Measurements from ENCODE around the gene CHMP4B. TPM values are rescaled to one million over a fixed set of nuclear protein-coding genes. Genes with fewer than 3 reads are reported as not detected.
"Not testable (repeated sequence)": the region's sequence is repeated elsewhere in the genome, so short reads cannot be mapped to it uniquely, and the experiment has no call there.

Gene CHMP4B
- total and polyA plus RNA-seq, 5 experiments from 2014 or later: 4.0 to 59.5 (median 5.0) TPM

DNA sequence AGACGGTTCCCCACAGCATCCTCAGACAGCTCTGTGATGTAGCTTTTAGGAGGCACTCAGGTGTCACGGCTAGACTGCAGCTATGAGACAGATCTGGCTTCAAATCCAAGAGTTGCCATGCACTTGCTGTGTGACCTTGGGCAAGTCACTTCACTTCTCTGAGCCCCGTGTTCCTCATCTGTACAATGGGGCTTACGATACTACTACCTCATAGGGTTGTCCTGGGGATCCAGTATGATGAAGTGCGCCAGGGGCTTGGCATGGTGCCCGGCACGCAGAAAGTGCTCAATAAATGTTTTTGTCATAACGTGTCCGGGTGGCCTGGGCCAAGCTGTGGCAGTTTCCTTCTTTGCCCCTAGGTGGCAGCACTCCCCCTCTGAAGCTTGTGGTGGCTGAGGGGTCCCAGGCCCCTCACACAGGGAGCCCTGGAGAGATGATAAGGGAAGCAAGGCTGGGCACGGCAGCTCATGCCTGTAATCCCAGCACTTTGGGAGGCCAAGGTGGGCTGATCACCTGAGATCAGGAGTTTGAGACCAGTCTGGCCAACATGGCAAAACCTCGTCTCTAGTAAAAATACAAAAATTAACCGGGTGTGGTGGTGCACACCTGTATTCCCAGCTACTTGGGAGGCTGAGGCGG, 19.1 kb upstream of the CHMP4B start:
- H3K36me3 Mint-ChIP-seq: peaks cover 0 to 10% (median 2%) of the 10 kb centered on the region in 3 donors
- peak overlapping the region in 1 of 10 donors; percentile 35 for H3K27ac Mint-ChIP-seq
- peaks cover 5 to 8% (median 7%) of the 10 kb centered on the region in 4 donors for H3K4me1 Mint-ChIP-seq
- peak; percentile 15 to 69 (median 50) for DNase-seq
- H3K9me3 Mint-ChIP-seq: no peaks in the 10 kb centered on the region
- peak; percentile 56 to 67 for ATAC-seq
- no peak overlapping the region for H3K4me3 Mint-ChIP-seq
- POLR2A ChIA-PET: interaction anchor here (1.0 kb wide), 1 partner anchor 122 kb away, joined by 6 read pairs; no protein-coding TSS in a partner anchor
- no peaks in the 10 kb centered on the region for H3K27me3 Mint-ChIP-seq

DNA sequence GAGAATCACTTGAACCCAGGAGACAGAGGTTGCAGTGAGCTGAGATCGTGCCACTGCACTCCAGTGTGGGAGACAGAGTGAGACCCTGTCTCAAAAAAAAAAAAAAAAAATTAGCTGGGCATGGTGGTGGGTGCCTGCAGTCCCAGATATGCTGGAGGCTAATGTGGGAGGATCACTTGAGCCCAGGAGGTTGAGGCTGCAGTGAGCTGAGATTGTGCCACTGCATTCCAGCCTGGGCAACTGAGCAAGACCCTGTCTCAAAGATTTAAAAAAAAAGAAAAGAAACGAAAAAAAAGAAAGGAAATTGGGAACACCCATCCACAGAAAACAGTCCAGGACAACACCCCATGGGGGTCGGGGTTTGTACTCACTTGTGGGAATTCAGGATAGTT, 18.6 kb upstream of the CHMP4B start:
- POLR2A ChIA-PET: interaction anchor here (1.0 kb wide), 1 partner anchor 122 kb away, joined by 6 read pairs; no protein-coding TSS in a partner anchor

DNA sequence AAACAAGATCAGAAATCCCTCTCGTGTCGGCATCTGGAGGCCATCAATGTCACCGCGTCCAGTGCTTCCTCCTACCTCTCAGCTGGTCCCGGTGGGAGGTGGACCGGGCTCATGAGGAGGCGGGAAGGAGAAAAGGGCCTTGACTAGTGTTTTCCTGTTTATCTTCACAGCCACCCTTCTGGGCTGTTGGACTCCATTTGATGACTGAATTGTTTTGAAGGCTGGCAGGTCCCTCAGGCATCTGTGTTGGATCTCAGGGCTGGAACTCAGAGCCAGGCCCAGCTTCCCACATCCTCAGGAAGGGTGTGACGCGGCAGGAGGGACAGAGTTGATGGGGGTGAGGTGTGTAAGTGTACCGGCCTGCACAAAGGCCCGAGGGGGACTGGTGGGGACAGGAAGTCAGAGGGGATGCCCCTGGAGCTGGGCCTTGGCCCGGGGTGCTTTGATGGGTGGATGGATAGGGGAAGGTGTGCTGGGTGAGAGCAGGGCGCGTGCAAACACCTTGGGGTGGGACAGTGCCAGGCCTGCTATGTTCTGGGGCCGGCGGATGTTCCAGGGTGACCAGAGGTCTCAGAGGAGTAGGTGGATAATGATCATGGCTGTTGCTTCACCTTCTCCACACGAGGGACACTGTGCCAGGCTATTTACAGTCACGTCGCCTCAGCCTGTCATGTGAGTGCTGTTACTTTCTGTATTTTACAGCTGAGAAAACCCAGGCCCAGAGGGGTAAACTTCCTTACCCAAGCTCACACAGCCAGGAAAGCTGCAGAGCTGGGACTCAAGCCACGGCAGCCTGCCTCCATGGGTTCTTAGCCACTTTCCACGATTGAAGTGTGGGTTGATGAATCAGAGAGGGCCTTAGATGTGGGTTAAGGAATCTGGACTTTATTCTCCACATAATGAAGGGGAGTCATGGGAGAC, 17.9 kb upstream of the CHMP4B start:
- ATAC-seq (no peak), DNase-seq (no peak)
- Mint-ChIP-seq H3K4me1 (peaks cover 0 to 3% (median under 1%) of the 10 kb centered on the region in 4 donors), H3K4me3 (no peak overlapping the region), H3K9me3 (no peaks in the 10 kb centered on the region), H3K27ac (peak overlapping the region in 2 of 10 donors; percentile 27 to 78), H3K36me3 (peaks cover 0 to 10% (median 2%) of the 10 kb centered on the region in 3 donors), H3K27me3 (no peaks in the 10 kb centered on the region)
- POLR2A ChIA-PET: interaction anchor here (1.0 kb wide), 1 partner anchor 121 kb away, joined by 6 read pairs; no protein-coding TSS in a partner anchor

More for the DNA sequence above, 18.6 kb upstream of the CHMP4B start:
- H3K4me1 Mint-ChIP-seq, H3K4me3 Mint-ChIP-seq, H3K27ac Mint-ChIP-seq, H3K27me3 Mint-ChIP-seq, H3K9me3 Mint-ChIP-seq, ATAC-seq, DNase-seq: not testable (repeated sequence)
- H3K36me3 Mint-ChIP-seq: peaks cover 0 to 10% (median 2%) of the 10 kb centered on the region in 3 donors

DNA sequence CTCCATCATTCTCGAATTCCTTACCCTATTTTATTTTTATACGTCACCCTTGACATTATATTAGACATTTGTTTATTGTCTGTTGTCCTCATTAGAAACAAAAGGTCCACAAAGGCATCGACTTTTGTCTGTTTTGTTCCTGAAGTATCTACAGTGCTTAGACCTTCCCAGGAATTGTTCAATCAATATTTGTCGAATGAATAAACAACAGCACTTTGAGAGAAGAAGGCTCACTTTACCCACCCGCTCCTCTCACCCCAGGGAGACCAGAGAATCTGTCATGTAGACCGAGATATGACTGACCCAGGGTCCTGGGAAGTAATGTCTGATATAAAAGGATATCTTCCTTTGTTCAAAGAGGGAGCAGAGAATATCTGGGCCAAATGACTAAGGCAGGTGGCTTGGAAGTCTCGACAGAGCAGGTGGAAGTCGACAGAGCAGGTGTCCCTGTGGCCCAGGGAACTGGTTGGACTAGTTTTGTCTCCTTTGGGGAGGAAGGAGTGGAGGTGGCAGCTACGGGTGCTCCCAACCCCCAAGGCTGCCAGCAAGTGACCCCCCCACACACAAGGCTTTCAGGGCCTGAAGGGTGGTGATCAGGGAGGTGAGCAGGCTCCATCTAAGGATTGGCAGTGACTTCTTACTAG, 14.8 kb upstream of the CHMP4B start:
- peaks cover 0 to 3% (median under 1%) of the 10 kb centered on the region in 4 donors for H3K4me1 Mint-ChIP-seq
- DNase-seq (no peak), ATAC-seq (no peak)
- no peaks in the 10 kb centered on the region for H3K27me3 Mint-ChIP-seq
- no peaks in the 10 kb centered on the region for H3K36me3 Mint-ChIP-seq
- no peaks in the 10 kb centered on the region for H3K9me3 Mint-ChIP-seq
- POLR2A ChIA-PET: no interaction called here
- H3K27ac Mint-ChIP-seq: peak overlapping the region in 1 of 10 donors; percentile 13
- H3K4me3 Mint-ChIP-seq: no peak overlapping the region

DNA sequence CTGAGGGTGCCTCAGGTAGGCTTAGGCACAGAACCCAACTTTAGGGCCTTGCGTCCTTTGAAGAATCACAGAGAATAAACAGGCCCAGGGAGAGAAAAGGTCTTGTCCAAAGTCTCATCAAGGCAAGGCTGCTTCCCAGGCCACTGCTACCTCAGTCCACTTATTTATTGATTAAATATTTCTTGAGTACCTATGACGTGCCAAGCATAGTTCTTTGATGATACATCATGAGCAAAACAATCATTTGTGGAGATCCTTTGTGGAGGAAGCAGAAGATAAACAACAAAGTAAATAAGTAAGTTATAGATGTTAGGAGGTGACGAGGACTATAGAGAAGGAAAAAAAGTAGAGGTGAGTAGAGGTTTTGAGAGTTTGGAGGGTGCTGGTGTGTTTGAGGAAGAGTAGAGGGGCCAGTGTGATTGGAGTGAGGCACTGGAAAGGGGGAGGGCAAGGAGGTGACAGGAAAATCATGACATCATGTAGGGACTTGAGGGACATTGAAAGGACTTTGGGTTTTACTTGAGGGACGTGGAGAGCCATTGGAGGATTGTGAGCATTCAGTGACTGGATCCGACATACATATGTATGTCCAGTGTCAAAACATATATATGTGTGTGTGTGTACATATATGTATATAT, 14.1 kb upstream of the CHMP4B start:
- Mint-ChIP-seq H3K36me3 (no peaks in the 10 kb centered on the region), H3K4me3 (no peak overlapping the region), H3K9me3 (no peaks in the 10 kb centered on the region), H3K27me3 (no peaks in the 10 kb centered on the region), H3K27ac (peak overlapping the region in 1 of 10 donors; percentile 17), H3K4me1 (peaks cover 0 to 3% (median under 1%) of the 10 kb centered on the region in 4 donors)
- POLR2A ChIA-PET: no interaction called here
- ATAC-seq (no peak), DNase-seq (no peak)

DNA sequence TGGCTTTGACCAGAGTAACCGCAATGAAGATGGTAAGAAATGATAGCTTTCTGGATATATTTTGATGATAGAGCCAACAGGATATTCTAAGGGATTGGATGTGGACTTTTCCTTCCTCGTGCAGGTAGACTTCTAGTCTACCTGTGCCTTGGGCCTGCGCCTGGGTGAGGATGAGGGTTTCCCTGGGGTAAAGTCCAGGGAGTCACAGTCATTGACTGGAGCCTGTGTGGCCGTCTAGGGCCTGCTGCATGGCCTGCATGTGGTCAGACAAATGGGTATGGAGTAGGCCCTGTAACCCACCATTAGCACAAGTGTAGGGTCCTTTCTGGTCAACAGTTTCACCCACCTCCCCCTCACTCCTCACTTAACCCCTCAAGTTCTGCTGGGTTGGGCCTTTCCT, 12.7 kb upstream of the CHMP4B start:
- POLR2A ChIA-PET: no interaction called here
- Mint-ChIP-seq H3K27ac (no peak overlapping the region), H3K4me1 (no peaks in the 10 kb centered on the region), H3K9me3 (no peaks in the 10 kb centered on the region), H3K4me3 (no peak overlapping the region), H3K27me3 (no peaks in the 10 kb centered on the region), H3K36me3 (no peaks in the 10 kb centered on the region)
- DNase-seq (no peak), ATAC-seq (no peak)

DNA sequence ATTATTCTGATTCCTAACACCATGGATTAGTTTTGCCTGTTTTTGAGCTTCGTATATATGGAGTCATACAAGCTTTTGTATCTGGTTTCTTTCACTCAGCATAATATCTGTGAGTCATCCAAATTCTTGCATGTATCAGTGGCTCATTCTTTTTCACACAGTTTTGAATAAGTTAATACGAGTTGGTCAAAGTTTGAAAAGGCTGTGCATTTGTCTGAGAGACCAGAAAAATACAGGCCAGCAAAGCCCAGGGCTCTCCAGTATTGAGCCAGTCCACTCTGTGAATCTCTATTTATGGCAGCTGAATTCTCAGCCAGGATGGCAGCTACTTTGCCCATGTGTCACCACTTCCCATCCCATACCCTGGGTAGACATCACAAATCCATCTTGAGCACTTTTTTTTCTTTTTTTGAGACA, 7.2 kb upstream of the CHMP4B start:
- no peak overlapping the region for H3K4me3 Mint-ChIP-seq
- DNase-seq (no peak), ATAC-seq (no peak)
- H3K27ac Mint-ChIP-seq: no peak overlapping the region
- H3K36me3 Mint-ChIP-seq: no peaks in the 10 kb centered on the region
- no peaks in the 10 kb centered on the region for H3K27me3 Mint-ChIP-seq
- H3K9me3 Mint-ChIP-seq: no peaks in the 10 kb centered on the region
- H3K4me1 Mint-ChIP-seq: no peaks in the 10 kb centered on the region
- POLR2A ChIA-PET: no interaction called here

DNA sequence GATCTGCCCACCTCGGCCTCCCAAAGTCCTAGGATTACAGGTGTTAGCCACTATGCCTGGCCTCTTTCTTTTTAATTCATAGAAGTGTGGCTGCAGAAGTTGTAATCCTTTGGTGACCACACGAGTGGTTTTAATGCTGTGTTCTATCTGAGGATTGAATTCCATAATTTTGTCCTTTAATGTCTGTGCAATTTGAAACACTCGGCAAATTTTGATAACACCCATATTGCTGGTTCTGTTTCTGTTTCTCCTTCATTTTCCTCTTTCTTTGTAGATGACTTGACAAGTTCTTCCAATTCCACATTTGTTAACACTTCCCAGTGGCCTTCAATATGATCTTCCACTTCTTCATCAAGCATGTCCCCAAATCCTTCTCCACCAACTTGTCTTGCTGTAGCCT, 2.8 kb upstream of the CHMP4B start:
- peaks cover 0 to 2% (median 0%) of the 10 kb centered on the region in 3 donors for H3K36me3 Mint-ChIP-seq
- POLR2A ChIA-PET: no interaction called here
- no peak overlapping the region for H3K4me3 Mint-ChIP-seq
- peaks cover 17 to 25% (median 22%) of the 10 kb centered on the region in 4 donors for H3K4me1 Mint-ChIP-seq
- DNase-seq (no peak), ATAC-seq (no peak)
- H3K9me3 Mint-ChIP-seq: no peaks in the 10 kb centered on the region
- H3K27me3 Mint-ChIP-seq: no peaks in the 10 kb centered on the region
- no peak overlapping the region for H3K27ac Mint-ChIP-seq

DNA sequence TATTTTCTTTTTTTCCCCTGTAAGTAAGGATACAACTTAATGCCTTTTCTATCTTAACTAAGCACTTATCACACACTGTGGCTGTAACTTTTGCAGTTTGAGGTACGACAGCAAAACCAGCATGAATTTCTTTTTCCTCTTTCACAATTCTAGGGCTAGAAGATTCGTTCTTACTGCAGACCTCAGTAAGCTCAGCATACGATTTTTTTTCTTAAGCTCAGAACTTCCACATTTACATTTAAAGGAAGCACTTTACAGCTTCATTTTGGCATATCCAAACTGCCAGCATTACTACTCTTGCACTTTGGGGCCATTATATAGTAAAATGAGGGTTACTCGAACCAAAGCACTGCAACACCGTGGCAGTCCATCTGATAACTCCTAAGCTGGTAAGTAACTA, 889 bp upstream of the CHMP4B start:
- no peak for ATAC-seq
- no peak for DNase-seq
- H3K27me3 Mint-ChIP-seq: no peaks in the 10 kb centered on the region
- H3K27ac Mint-ChIP-seq: peak overlapping the region in 1 of 10 donors; percentile 29
- peak overlapping the region in 1 of 10 donors; percentile 36 for H3K4me3 Mint-ChIP-seq
- peaks cover 28 to 43% (median 41%) of the 10 kb centered on the region in 4 donors for H3K4me1 Mint-ChIP-seq
- H3K36me3 Mint-ChIP-seq: peaks cover 0 to 4% (median 0%) of the 10 kb centered on the region in 3 donors
- no peaks in the 10 kb centered on the region for H3K9me3 Mint-ChIP-seq
- POLR2A ChIA-PET: interaction anchor here (0.9 to 3.0 kb wide), 6 partner anchors 43 to 302 kb away, joined by 3 to 22 read pairs (median 19); partner anchors contain the start of genes EIF2S2, RALY and ZNF341

DNA sequence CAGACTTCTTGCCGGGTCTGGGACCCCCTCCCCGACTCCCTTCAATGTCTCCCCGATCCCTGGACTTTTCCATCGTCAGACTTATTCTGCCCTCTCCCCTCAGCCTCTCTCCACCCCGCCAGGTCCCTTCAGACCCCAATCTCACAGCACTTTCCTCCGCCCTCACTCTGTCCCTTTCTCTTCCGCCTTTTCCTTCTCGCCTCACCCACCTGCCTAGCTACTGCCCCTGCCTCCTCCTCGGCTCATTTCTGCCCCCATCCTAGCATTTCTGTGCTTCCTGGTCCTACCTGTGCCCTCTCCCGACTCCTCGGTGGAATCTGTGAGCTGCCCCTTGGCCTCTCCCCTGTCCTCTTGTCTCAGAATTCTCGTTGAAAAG, 616 bp downstream of the CHMP4B start:
- H3K36me3 Mint-ChIP-seq: peaks cover 0 to 13% (median 0%) of the 10 kb centered on the region in 3 donors
- POLR2A ChIA-PET: interaction anchor here (0.6 to 3.0 kb wide), 11 partner anchors 9 to 409 kb away, joined by 3 to 22 read pairs (median 8); partner anchors contain the start of genes CBFA2T2, EIF2S2, RALY and ZNF341
- H3K4me1 Mint-ChIP-seq: peaks cover 35 to 58% (median 55%) of the 10 kb centered on the region in 4 donors
- DNase-seq (peak in 3 of 10 donors; percentile 9 to 26 (median 16)), ATAC-seq (peak in 1 of 2 donors; percentile 9)
- no peaks in the 10 kb centered on the region for H3K9me3 Mint-ChIP-seq
- H3K4me3 Mint-ChIP-seq: peak overlapping the region; percentile 91 to 100 (median 98)
- H3K27ac Mint-ChIP-seq: peak overlapping the region; percentile 85 to 97 (median 93)
- no peaks in the 10 kb centered on the region for H3K27me3 Mint-ChIP-seq

DNA sequence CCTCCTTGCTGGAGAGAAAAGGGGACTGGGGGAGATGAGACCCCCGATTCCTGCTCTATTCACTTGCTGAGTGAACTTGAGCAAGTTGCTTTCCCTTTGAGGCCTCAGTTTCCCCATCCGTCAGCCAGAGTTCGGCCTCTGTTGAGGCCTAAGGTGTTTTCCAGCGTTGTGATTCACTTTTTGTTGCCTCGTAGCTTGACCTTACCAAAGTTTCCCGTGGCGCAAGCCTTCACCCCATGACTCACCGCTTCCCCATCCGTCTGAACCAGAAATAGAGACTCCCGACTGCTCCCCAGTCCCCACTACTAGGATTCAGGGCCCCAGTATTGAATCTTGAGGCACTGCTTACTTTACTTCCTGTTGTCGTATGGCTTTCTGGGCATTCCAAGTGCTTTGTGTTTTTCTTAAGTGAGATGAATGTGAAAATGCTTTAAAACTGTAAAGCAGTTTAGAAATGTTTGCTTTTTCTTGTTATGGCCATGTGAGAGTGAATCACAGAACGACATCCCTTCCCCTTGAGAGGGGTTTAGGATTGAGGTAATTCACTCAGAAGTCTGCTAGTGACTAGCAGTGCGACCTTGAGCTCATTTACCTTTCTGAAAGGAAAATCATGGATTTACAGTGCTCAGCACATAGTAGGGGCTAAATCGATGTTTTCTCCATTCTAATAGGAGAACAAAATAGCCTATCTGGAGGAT, 1.2 kb downstream of the CHMP4B start:
- H3K9me3 Mint-ChIP-seq: no peaks in the 10 kb centered on the region
- peaks cover 0 to 16% (median 0%) of the 10 kb centered on the region in 3 donors for H3K36me3 Mint-ChIP-seq
- no peaks in the 10 kb centered on the region for H3K27me3 Mint-ChIP-seq
- no peak for ATAC-seq
- DNase-seq: peak in 2 of 10 donors; percentile 15 to 24
- peak overlapping the region; percentile 91 to 100 (median 98) for H3K4me3 Mint-ChIP-seq
- H3K4me1 Mint-ChIP-seq: peaks cover 37 to 63% (median 60%) of the 10 kb centered on the region in 4 donors
- peak overlapping the region; percentile 85 to 97 (median 93) for H3K27ac Mint-ChIP-seq
- POLR2A ChIA-PET: interaction anchor here (0.6 to 3.0 kb wide), 9 partner anchors 8 to 409 kb away, joined by 3 to 22 read pairs (median 8); partner anchors contain the start of genes RALY and ZNF341

All from naive thymus-derived CD8-positive, alpha-beta T cell (primary cell).